WERI-Rb-1 (cell line): Measurements from ENCODE around the gene SS18L1.

Source experiments
- DNase-seq: peaks from one replicate; pipeline ENCODE4 v3.0.0-alpha.2; 2020
- H3K27ac ChIP-seq: fragments of 250-450 bp; sonication (Bioruptor Pico); 2 replicates; pipeline ENCODE4 v1.5.1; 2020; ENCODE audit warnings: mild to moderate bottlenecking, moderate library complexity
- H3K27me3 ChIP-seq: fragments of 250-450 bp; sonication (Bioruptor Pico); 2 replicates; pipeline ENCODE4 v1.5.1; 2021; ENCODE audit warnings: mild to moderate bottlenecking, low read depth, moderate library complexity; ENCODE audit not compliant: insufficient read depth, severe bottlenecking
- H3K36me3 ChIP-seq: fragments of 250-450 bp; sonication (Bioruptor Pico); 2 replicates; pipeline ENCODE4 v1.5.1; 2020; ENCODE audit warnings: mild to moderate bottlenecking, moderate library complexity
- H3K4me3 ChIP-seq: 2 replicates; pipeline ENCODE4 v1.5.1; 2011; ENCODE audit warnings: low read depth, mild to moderate bottlenecking, control low read depth, low read length
- H3K9me3 ChIP-seq: fragments of 250-450 bp; sonication (Bioruptor Pico); 2 replicates; pipeline ENCODE4 v1.5.1; 2021; ENCODE audit warnings: mild to moderate bottlenecking, moderate library complexity; ENCODE audit not compliant: severe bottlenecking
- CTCF ChIP-seq: IDR thresholded peaks from 2 replicates; pipeline ENCODE4 v1.5.1; 2011; ENCODE audit warnings: low read depth, mild to moderate bottlenecking, control low read depth, inconsistent platforms, low read length

SS18L1 gene

GRCh38 chr20:62162765-62163484, 19.4 kb downstream of the SS18L1 start:
- TF ChIP-seq CTCF, result no peak
- no peak for DNase-seq
- H3K9me3 ChIP-seq, result no peaks in the 10 kb centered on the region
- H3K36me3 ChIP-seq, result peaks cover 72% of the 10 kb centered on the region
- no peak overlapping the region for H3K4me3 ChIP-seq
- H3K27me3 ChIP-seq, result no peaks in the 10 kb centered on the region
- H3K27ac ChIP-seq, result no peak overlapping the region

- H3K36me3 ChIP-seq, result peaks cover 72% of the 10 kb centered on the region
- H3K27ac ChIP-seq, result no peak overlapping the region
- no peak for DNase-seq
- no peak for TF ChIP-seq CTCF
- no peaks in the 10 kb centered on the region for H3K27me3 ChIP-seq
- H3K9me3 ChIP-seq, result no peaks in the 10 kb centered on the region
- H3K4me3 ChIP-seq, result no peak overlapping the region
Measured at GRCh38 chr20:62163485-62163865, 19.9 kb downstream of the SS18L1 start.

GRCh38 chr20:62163986-62164762, 20.6 kb downstream of the SS18L1 start:
- H3K4me3 ChIP-seq, result no peak overlapping the region
- TF ChIP-seq CTCF, result no peak
- H3K36me3 ChIP-seq, result peaks cover 75% of the 10 kb centered on the region
- H3K27ac ChIP-seq, result no peak overlapping the region
- DNase-seq, result no peak
- no peaks in the 10 kb centered on the region for H3K27me3 ChIP-seq
- no peaks in the 10 kb centered on the region for H3K9me3 ChIP-seq

- DNase-seq, result no peak
- TF ChIP-seq CTCF, result no peak
- Histone ChIP-seq H3K9me3 (no peaks in the 10 kb centered on the region), H3K27me3 (no peaks in the 10 kb centered on the region), H3K36me3 (peaks cover 75% of the 10 kb centered on the region), H3K27ac (no peak overlapping the region), H3K4me3 (no peak overlapping the region)
Measured at GRCh38 chr20:62164879-62165761, 21.6 kb downstream of the SS18L1 start.

- DNase-seq, result no peak
- Histone ChIP-seq H3K27ac (no peak overlapping the region), H3K36me3 (peaks cover 73% of the 10 kb centered on the region), H3K4me3 (no peak overlapping the region), H3K9me3 (no peaks in the 10 kb centered on the region), H3K27me3 (no peaks in the 10 kb centered on the region)
- no peak for TF ChIP-seq CTCF
Measured at GRCh38 chr20:62165762-62166399, 22.3 kb downstream of the SS18L1 start.
